ENCODE measurements around the gene TACR1. TPM values are rescaled to one million over a fixed set of nuclear protein-coding genes. Genes with fewer than 3 reads are reported as not detected.

The TACR1 gene
- total and polyA plus RNA-seq, 2 of the 13 experiments (the other 11 are each of a cell fraction or from before 2014, with no cell fraction given): not detected

DNA sequence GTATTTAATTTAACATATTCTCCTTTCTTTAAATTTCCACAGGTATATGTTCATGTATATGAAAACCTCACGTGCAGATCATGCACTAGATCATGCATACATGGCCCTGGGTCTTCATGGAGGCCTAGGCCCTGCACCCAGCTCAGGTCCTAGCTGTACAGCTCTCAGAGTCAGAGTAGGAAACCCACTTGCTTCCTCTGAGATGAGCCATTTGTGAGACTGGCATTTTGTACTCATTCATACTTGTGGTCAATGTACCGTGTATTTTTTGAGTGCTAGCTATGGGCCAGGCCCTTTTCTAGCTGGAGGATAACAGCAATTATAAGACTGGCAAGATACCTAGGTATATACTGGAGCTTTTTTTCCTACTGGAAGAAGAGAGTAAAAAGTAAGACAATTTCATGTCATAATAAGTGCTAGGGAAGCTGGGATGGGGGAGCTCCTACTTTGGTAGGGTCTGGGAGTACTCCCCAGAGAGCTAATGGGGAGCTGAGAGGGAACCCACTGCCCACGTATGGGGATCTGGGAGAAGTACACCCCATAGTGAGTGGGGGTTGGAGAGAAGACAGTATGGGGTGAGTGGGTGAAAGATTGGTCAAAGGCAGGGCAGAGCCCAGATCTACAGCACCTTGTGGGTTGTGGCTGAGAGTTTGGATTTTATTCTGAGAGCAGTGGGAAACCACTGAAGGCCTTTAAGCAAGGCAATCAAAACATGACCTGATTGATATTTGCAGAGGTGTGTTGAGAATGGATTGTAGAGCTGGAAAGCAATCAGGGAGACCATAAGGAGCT is 168.9 kb downstream of the TACR1 start:
- H3K79me2 ChIP-seq (ENCODE audit: insufficient read depth, low read length): no peaks in the 10 kb centered on the region
- in situ Hi-C loops (cut with HindIII; ENCODE audit: extremely low pct_ligation_motif_present, low pct_unique_long_range_greater_than_20kb) (no loop called here), intact Hi-C loops (cut with micrococcal nuclease; ENCODE audit: unreplicated experiment) (no loop called here)
- DNase-seq (ENCODE audit: low spot score) (no peak), ATAC-seq (no peak), FAIRE-seq (no peak)
- no peaks in the 10 kb centered on the region for H3K9me3 ChIP-seq (ENCODE audit: low read length)
- H3K27ac ChIP-seq (ENCODE audit: extremely low read length, insufficient read depth, low read length): no peak overlapping the region
- H3K4me2 ChIP-seq (ENCODE audit: low read depth, low read length): no peak overlapping the region
- H3K4me3 ChIP-seq (replicated peaks in 1 of 3; ENCODE audit: insufficient read depth in 1 of 3, low read depth in 2 of 3, low read length in 3 of 3): no peak overlapping the region
- 93% methylated on average over 3 of the region's 3 CpGs for WGBS (ENCODE audit: low lambda C conversion rate)
- no peaks in the 10 kb centered on the region for H3K4me1 ChIP-seq (ENCODE audit: insufficient read depth, low read length)
- H3K27me3 ChIP-seq (ENCODE audit: control insufficient read depth in 1 of 2, insufficient read depth in 2 of 2, low read length in 2 of 2): no peaks in the 10 kb centered on the region
- no peak overlapping the region for H3K9ac ChIP-seq (ENCODE audit: insufficient read depth, low read depth, low read length)
- ChIA-PET CTCF (ENCODE audit: low intra/inter-chr PET ratio, low total read pairs) (no interaction called here), POLR2A (no interaction called here)
- H3K36me3 ChIP-seq (replicated peaks in 1 of 2; ENCODE audit: control insufficient read depth in 1 of 2, insufficient read depth in 2 of 2, low read length in 2 of 2): 0 out of 5 replicates have a peak, but pooled peaks cover 0 to 1% of the 10 kb centered on the region in 2 experiments
- H2AFZ ChIP-seq (ENCODE audit: low read length): no peak overlapping the region
- no peaks in the 10 kb centered on the region for H4K20me1 ChIP-seq (ENCODE audit: insufficient read depth, low read length)
- no TSS peak for BruUV-seq (replicated peaks)
- TF ChIP-seq, protein P1, sequence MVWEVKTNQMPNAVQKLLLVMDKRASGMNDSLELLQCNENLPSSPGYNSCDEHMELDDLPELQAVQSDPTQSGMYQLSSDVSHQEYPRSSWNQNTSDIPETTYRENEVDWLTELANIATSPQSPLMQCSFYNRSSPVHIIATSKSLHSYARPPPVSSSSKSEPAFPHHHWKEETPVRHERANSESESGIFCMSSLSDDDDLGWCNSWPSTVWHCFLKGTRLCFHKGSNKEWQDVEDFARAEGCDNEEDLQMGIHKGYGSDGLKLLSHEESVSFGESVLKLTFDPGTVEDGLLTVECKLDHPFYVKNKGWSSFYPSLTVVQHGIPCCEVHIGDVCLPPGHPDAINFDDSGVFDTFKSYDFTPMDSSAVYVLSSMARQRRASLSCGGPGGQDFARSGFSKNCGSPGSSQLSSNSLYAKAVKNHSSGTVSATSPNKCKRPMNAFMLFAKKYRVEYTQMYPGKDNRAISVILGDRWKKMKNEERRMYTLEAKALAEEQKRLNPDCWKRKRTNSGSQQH (CRISPR knock-in tag; IDR thresholded peaks at IDR 0.05; ENCODE audit: low read depth): no peak
- no peak for TF ChIP-seq CREM (IDR thresholded peaks at IDR 0.05)
- TF ChIP-seq CREM (CRISPR knock-in tag; IDR thresholded peaks at IDR 0.05): no peak
- no peak for TF ChIP-seq KLF13 (CRISPR knock-in tag; IDR thresholded peaks at IDR 0.05)
- TF ChIP-seq, protein P2, sequence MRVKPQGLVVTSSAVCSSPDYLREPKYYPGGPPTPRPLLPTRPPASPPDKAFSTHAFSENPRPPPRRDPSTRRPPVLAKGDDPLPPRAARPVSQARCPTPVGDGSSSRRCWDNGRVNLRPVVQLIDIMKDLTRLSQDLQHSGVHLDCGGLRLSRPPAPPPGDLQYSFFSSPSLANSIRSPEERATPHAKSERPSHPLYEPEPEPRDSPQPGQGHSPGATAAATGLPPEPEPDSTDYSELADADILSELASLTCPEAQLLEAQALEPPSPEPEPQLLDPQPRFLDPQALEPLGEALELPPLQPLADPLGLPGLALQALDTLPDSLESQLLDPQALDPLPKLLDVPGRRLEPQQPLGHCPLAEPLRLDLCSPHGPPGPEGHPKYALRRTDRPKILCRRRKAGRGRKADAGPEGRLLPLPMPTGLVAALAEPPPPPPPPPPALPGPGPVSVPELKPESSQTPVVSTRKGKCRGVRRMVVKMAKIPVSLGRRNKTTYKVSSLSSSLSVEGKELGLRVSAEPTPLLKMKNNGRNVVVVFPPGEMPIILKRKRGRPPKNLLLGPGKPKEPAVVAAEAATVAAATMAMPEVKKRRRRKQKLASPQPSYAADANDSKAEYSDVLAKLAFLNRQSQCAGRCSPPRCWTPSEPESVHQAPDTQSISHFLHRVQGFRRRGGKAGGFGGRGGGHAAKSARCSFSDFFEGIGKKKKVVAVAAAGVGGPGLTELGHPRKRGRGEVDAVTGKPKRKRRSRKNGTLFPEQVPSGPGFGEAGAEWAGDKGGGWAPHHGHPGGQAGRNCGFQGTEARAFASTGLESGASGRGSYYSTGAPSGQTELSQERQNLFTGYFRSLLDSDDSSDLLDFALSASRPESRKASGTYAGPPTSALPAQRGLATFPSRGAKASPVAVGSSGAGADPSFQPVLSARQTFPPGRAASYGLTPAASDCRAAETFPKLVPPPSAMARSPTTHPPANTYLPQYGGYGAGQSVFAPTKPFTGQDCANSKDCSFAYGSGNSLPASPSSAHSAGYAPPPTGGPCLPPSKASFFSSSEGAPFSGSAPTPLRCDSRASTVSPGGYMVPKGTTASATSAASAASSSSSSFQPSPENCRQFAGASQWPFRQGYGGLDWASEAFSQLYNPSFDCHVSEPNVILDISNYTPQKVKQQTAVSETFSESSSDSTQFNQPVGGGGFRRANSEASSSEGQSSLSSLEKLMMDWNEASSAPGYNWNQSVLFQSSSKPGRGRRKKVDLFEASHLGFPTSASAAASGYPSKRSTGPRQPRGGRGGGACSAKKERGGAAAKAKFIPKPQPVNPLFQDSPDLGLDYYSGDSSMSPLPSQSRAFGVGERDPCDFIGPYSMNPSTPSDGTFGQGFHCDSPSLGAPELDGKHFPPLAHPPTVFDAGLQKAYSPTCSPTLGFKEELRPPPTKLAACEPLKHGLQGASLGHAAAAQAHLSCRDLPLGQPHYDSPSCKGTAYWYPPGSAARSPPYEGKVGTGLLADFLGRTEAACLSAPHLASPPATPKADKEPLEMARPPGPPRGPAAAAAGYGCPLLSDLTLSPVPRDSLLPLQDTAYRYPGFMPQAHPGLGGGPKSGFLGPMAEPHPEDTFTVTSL (CRISPR knock-in tag; IDR thresholded peaks at IDR 0.05; ENCODE audit: borderline replicate concordance): no peak
- no peak for TF ChIP-seq ZNF230 (CRISPR knock-in tag; IDR thresholded peaks at IDR 0.05)
- TF ChIP-seq CAMTA2 (CRISPR knock-in tag; IDR thresholded peaks at IDR 0.05; ENCODE audit: borderline replicate concordance): no peak
- no peak for TF ChIP-seq ZNF569 (CRISPR knock-in tag; IDR thresholded peaks at IDR 0.05; ENCODE audit: borderline replicate concordance)
- TF ChIP-seq ZNF678 (CRISPR knock-in tag; IDR thresholded peaks at IDR 0.05): no peak
